Ishikawa (cell line): Measurements from ENCODE around the gene SCGB1D1.
A peak's percentile ranks its signal among the peaks of the same experiment; 100 is the strongest.

Source experiments
- CEBPB ChIP-seq: IDR thresholded peaks from 2 replicates; pipeline ENCODE4 v1.6.1; 2012
- CREB1 ChIP-seq: IDR thresholded peaks from 2 replicates; pipeline ENCODE4 v1.6.1; 2012; ENCODE audit warnings: low read depth
- EGR1 ChIP-seq: IDR thresholded peaks from 2 replicates; pipeline ENCODE4 v1.6.1; 2012
- EP300 ChIP-seq: IDR thresholded peaks from 2 replicates; pipeline ENCODE4 v1.6.1; 2012; ENCODE audit warnings: borderline replicate concordance
- FOXM1 ChIP-seq: IDR thresholded peaks from 2 replicates; pipeline ENCODE4 v1.6.1; 2012; ENCODE audit warnings: low read depth, borderline replicate concordance
- NFIC ChIP-seq: IDR thresholded peaks from 2 replicates; pipeline ENCODE4 v1.6.1; 2012
- RAD21 ChIP-seq: IDR thresholded peaks from 2 replicates; pipeline ENCODE4 v1.6.1; 2012; ENCODE audit warnings: low read depth
- TAF1 ChIP-seq: IDR thresholded peaks from 2 replicates; pipeline ENCODE4 v1.6.1; 2012; ENCODE audit warnings: low read depth, mild to moderate bottlenecking
- TCF12 ChIP-seq: IDR thresholded peaks from 2 replicates; pipeline ENCODE4 v1.6.1; 2012; ENCODE audit warnings: low read depth
- TEAD4 ChIP-seq: IDR thresholded peaks from 2 replicates; pipeline ENCODE4 v1.6.1; 2012
- YY1 ChIP-seq: IDR thresholded peaks from 2 replicates; pipeline ENCODE4 v1.6.1; 2012; ENCODE audit warnings: low read depth
- ZBTB7A ChIP-seq: IDR thresholded peaks from 2 replicates; pipeline ENCODE4 v1.6.1; 2012; ENCODE audit warnings: low read depth
- TF ChIP-seq, protein P1 (sequence below): IDR thresholded peaks from 2 replicates; pipeline ENCODE4 v1.6.1; 2012
- TF ChIP-seq, protein P2 (sequence below): IDR thresholded peaks from 2 replicates; pipeline ENCODE4 v1.6.1; 2012
- TF ChIP-seq, protein P3 (sequence below): IDR thresholded peaks from 2 replicates; pipeline ENCODE4 v1.6.1; 2012; ENCODE audit warnings: low read depth, mild to moderate bottlenecking

SCGB1D1 gene

DNA sequence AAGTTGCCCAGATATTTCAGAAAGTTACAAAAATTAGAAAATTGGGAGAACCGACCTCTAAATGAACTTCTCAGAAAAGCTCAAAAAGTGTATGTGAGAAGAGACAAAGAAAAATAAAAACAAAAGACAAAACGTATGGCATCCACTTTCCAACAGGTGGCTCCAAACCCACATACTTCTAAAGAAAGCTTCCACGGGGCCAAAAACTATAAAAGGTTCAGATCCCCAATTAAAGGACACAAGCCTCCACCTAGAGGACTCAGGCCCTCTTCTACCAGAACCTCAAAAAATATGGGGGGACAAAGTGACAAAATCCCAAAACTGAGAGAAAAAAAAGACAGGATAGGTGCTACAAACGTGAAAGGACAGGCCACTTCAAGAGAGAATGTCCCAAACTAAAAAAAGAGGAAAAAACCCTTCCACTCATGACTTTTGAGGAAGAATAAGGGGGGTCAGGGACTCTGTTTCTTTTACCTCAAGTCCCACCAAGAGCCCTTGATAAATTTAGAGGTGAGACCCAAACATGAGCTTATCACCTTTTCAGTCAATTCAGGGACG lies 27.3 kb downstream of the SCGB1D1 start:
- TF ChIP-seq, protein P1, sequence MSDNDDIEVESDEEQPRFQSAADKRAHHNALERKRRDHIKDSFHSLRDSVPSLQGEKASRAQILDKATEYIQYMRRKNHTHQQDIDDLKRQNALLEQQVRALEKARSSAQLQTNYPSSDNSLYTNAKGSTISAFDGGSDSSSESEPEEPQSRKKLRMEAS: no peak
- TF ChIP-seq RAD21 (peak; percentile 88), YY1 (no peak)

DNA sequence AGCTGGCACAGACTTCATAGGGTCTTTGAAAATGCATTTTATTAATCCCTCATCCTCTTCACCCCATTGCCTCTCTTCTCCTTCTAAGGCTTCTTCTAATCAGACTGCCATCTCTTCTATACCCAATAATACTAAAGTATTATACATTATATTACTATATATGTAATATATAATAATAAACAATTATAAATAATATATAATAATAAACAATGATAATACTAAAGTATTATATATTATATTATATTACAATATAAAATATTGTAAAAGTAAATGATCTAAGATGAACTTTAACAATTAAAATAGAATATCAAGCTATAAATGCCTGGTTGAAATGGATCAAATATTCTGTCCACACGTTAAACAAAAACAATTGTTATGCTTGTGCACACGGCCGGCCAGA lies 31.5 kb downstream of the SCGB1D1 start:
- no peak for TF ChIP-seq EGR1
- no peak for TF ChIP-seq YY1
- TF ChIP-seq, protein P2, sequence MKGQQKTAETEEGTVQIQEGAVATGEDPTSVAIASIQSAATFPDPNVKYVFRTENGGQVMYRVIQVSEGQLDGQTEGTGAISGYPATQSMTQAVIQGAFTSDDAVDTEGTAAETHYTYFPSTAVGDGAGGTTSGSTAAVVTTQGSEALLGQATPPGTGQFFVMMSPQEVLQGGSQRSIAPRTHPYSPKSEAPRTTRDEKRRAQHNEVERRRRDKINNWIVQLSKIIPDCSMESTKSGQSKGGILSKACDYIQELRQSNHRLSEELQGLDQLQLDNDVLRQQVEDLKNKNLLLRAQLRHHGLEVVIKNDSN: no peak
- TF ChIP-seq, protein P3, sequence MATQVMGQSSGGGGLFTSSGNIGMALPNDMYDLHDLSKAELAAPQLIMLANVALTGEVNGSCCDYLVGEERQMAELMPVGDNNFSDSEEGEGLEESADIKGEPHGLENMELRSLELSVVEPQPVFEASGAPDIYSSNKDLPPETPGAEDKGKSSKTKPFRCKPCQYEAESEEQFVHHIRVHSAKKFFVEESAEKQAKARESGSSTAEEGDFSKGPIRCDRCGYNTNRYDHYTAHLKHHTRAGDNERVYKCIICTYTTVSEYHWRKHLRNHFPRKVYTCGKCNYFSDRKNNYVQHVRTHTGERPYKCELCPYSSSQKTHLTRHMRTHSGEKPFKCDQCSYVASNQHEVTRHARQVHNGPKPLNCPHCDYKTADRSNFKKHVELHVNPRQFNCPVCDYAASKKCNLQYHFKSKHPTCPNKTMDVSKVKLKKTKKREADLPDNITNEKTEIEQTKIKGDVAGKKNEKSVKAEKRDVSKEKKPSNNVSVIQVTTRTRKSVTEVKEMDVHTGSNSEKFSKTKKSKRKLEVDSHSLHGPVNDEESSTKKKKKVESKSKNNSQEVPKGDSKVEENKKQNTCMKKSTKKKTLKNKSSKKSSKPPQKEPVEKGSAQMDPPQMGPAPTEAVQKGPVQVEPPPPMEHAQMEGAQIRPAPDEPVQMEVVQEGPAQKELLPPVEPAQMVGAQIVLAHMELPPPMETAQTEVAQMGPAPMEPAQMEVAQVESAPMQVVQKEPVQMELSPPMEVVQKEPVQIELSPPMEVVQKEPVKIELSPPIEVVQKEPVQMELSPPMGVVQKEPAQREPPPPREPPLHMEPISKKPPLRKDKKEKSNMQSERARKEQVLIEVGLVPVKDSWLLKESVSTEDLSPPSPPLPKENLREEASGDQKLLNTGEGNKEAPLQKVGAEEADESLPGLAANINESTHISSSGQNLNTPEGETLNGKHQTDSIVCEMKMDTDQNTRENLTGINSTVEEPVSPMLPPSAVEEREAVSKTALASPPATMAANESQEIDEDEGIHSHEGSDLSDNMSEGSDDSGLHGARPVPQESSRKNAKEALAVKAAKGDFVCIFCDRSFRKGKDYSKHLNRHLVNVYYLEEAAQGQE: no peak
- TF ChIP-seq TEAD4: no peak
- no peak for TF ChIP-seq RAD21
- no peak for TF ChIP-seq NFIC
- TF ChIP-seq FOXM1: no peak
- no peak for TF ChIP-seq TCF12
- TF ChIP-seq CEBPB: no peak
- TF ChIP-seq, protein P1: no peak
- no peak for TF ChIP-seq ZBTB7A
- TF ChIP-seq EP300: no peak
- no peak for TF ChIP-seq TAF1
- no peak for TF ChIP-seq CREB1

DNA sequence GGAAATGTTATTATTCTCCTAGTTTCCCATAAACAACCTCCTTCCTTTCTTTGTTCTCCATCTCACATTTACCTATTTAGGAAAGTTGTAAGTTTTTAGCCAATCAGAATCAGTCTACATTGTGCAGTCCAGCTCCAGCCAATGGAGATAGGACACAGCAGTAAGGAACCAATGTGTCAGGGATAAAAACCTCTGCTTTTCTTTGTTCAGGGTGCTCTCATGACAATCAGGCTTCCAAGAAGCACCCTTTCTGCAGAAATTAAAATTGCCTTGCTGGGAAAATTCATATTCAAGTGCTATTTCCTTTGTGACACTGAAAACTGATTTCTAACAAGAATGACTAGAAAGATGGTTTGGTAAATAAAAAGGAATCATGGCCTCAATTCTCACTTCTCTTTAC lies 33.1 kb downstream of the SCGB1D1 start:
- TF ChIP-seq TAF1 (no peak), TCF12 (0 out of 2 replicates have a peak, but pooled peaks have one; percentile 38)
- TF ChIP-seq, protein P2: peak; percentile 30; the same call in 1 of the 2 replicates

DNA sequence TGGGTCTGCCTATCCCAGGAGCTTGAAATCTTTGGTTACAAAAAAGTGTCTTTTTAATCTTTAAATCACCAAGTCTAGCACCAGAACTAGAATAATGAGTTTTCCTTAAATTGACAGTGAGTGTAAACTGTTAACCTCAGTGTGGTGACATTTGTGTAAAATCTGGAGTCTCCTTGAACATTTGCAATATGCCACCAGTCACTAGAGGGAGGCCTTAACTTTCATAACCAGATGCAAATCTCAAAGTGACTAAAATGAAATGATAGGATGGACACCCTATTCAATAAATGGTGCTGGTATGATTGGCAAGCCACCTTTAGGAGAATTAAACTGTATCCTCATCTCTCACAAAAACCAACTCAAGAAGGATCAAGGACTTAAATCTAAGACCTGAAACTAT lies 43.7 kb downstream of the SCGB1D1 start:
- TF ChIP-seq ZBTB7A (no peak), CREB1 (no peak), RAD21 (peak; percentile 79)
- TF ChIP-seq, protein P1: no peak

DNA sequence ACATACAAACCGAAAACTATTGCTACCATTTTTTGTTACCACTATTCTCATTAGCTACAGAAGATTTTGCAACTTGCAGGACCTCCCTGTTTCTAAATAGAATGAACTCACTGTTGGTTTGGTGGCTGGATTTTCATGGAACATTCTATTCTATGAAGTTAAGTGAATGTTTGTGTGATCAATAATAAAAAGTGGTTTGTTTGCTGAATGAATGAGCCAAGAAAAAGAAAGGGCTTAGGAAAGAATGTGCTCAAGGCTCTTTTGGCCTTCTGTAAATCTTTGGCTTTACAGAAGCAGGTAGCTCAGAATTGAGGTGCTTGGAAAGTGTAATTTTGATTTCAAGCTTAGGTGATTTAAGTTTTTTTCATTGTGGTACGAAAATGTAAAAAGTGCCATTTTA lies 46.2 kb downstream of the SCGB1D1 start:
- TF ChIP-seq, protein P2: no peak
- TF ChIP-seq RAD21: no peak
- TF ChIP-seq EGR1: no peak
- TF ChIP-seq TAF1: no peak
- TF ChIP-seq, protein P1: no peak
- no peak for TF ChIP-seq YY1
- TF ChIP-seq TEAD4: no peak
- no peak for TF ChIP-seq EP300
- TF ChIP-seq ZBTB7A: no peak
- TF ChIP-seq NFIC: no peak
- no peak for TF ChIP-seq FOXM1
- no peak for TF ChIP-seq TCF12
- TF ChIP-seq CREB1: no peak
- TF ChIP-seq, protein P3: no peak
- no peak for TF ChIP-seq CEBPB

DNA sequence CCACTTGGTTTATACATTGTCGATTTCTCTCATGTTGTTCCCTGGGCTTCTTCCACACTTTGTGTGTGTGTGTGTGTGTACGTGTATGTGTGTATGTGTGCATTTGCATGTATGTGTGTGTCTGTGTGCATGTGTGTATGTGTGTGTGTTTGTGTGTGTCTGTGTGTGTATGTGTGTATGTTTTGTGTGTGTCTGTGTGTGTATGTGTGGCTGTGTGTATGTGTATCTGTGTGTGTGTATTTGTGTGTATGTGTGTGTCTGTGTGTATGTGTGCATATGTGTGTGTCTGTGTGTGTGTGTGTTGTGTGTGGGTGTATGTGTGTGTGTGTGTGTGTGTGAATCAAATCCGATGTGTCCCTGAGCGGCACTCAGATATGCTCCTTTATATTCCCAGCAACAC lies 47.5 kb downstream of the SCGB1D1 start:
- TF ChIP-seq, protein P1: no peak
- TF ChIP-seq TEAD4 (no peak), TCF12 (no peak), FOXM1 (no peak), ZBTB7A (no peak), YY1 (no peak), CREB1 (no peak), CEBPB (no peak), EP300 (no peak), NFIC (no peak), EGR1 (no peak), RAD21 (no peak), TAF1 (no peak)
- TF ChIP-seq, protein P3: no peak
- TF ChIP-seq, protein P2: no peak
